Activated CD4-positive, alpha-beta T cell treated with anti-CD3 and anti-CD28 coated beads, Interleukin-2, Interleukin-6, amounts not matched to agents 100 ng/mL and 50 ng/mL, durations not matched to agents 16 hours and 8 hours (primary cell): Measurements from ENCODE around the gene CFAP92.

Experiments used
- DNase-seq: peaks from one replicate; pipeline ENCODE4 v3.0.0-alpha.2; 2020

The CFAP92 gene, protein sequence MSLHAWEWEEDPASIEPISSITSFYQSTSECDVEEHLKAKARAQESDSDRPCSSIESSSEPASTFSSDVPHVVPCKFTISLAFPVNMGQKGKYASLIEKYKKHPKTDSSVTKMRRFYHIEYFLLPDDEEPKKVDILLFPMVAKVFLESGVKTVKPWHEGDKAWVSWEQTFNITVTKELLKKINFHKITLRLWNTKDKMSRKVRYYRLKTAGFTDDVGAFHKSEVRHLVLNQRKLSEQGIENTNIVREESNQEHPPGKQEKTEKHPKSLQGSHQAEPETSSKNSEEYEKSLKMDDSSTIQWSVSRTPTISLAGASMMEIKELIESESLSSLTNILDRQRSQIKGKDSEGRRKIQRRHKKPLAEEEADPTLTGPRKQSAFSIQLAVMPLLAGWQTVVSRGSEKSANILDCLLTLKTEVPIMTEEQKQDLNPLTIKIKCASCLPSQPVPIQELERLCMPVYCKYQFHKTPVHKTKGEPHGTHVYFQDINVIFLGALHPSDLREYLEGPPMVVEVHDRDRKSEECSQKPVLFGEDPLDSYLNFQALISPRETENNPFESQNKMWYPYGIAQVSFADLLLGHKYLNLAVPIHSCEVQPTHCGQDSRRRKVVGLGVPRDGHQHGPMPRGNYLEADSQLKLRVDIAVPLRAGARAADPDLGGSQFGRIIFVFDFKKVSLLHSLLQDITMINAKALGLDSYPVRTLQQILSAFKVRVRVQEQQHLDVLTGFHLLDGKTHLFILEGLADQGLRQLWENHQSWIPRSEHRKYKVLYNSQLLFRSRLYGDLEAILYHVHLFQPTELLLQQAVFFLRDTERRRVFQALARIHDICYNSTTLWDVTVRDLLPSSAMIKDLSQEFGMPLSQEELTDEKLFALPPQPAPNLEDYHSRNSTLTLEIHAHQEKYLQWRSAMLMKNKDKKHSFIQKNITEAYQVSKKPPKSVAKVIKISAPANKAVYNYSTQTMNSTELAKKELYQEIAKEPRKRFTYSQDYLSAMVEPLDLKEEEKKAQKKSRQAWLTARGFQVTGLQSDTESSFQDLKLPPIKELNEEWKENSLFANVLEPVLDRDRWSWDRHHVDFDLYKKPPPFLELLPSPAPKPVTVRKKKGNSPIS

DNA sequence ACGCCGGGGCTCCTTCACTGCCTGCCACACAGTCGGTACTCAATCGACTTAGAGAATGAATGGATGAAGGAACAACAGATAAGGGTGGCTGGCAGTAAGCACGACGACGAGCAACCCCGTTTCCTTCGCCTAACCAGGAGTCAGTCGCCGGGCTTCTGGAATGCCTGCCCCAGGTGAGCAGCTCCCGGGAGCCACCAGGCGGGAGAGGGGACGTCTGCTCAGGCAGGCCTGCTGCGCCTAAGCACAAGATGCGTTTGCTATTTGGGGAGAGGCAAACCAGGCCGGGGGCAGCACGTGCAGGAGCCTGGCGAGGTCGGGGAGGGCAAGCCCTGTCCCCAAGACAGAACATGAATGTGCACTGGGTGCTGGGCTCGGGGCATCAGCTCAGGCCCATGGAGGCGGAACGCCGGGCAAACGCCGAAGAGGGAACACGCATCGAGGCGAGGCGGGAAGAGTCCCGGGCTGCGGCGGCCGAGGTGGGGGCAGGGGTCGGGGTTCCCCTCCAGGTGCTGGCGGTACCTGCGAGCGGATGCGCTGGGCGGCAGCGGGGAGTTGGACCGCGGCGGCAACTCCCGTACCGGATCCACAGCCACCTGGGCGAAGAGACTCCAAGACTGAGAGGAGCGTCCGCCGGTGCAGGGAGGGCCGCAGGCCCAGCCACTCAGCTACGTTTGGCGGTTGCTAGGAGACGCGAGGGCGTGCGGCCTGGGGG lies at the start of gene CFAP92:
Gene CFAP92 (minus strand): TSS at position 616 of the 712 bp plus-strand sequence. CDS start 772 bp downstream, outside the sequence.
- peak; percentile 89 for DNase-seq

DNA sequence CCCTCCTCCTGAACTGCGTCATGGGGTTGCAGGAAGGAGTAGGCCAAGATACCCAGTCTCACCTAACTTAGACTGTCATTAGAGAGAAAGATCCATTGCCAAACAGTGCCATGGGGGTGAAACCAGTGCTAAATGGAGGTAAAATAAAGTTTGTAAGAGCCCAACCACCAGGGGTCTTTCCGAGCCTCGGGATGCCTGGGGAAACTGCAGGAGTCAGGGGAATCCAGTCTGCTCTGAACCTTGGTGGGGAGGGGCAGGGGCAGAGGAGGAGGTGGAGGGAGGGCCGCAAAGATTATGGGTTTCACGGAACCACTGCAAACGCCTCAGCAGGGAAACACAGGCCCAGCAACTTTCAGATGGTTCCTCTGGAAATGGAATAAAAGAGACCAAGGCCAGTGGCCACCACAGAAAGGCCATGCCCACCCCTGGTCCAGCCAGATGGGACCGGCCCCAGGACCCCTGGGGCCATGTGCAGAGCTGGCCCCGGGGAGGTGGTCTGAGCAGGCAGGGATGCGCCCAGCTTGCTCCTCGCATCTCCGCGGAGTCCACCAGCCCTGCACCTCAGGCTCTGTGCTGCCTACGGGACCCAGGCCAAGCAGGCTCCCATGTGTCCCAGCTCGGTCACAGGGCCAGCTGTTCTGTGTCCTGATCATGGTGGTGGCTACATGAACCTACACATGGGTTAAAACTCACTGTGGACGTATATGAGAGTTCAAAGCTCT lies 46.9 kb upstream of the CFAP92 start:
- DNase-seq: no peak

DNA sequence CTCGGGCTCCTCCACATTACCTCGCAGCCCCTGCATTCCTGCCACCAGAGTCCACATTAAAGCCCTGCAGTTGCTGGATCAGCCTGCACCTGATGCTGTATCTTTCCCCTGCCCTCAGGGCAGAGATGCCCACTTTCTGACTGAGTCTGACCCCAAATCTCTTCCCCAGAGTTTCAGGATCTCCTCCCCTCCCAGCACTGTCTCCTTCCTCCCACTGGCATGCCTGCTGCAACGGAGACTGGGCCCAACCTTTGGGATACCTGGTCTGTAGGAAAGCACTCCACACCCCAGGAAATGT lies 46.1 kb upstream of the CFAP92 start:
- no peak for DNase-seq

DNA sequence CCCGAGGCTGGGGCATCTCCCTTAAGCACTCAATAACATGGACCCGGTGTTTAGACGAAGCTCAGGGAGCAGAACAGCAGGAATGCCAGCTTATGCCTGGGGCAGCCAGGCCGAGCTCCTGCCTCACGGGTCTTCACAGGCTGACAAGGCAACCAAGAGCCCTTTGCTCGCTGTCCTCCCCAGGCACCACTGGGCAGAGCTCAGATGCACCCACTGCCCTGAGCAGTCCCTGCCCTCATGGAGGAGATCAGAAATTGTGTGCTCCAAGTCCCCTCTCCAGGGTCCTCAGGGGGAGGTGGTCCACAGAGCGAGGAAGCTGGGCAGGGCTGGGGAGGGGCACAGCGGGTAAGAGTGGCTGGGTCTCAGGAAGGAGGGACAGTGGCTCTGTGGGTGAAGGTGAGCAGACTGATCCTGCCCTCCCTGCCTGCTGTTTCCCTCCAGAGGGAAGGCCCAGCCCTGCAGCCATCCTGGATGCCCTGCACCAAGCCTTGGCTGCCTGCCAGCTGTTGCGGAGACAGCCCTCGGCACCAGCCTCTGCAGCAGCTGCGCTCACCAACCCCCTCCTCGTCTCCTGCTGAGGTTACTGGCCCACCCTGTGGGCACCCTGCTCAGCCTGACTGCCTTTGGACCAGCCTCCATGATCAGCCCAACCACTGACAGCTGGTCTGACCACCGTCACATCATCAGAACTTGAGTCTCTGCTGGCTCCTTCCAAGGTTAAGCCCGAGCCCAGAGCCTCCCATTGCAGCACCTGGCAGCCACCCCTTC lies 45.6 kb upstream of the CFAP92 start:
- no peak for DNase-seq

DNA sequence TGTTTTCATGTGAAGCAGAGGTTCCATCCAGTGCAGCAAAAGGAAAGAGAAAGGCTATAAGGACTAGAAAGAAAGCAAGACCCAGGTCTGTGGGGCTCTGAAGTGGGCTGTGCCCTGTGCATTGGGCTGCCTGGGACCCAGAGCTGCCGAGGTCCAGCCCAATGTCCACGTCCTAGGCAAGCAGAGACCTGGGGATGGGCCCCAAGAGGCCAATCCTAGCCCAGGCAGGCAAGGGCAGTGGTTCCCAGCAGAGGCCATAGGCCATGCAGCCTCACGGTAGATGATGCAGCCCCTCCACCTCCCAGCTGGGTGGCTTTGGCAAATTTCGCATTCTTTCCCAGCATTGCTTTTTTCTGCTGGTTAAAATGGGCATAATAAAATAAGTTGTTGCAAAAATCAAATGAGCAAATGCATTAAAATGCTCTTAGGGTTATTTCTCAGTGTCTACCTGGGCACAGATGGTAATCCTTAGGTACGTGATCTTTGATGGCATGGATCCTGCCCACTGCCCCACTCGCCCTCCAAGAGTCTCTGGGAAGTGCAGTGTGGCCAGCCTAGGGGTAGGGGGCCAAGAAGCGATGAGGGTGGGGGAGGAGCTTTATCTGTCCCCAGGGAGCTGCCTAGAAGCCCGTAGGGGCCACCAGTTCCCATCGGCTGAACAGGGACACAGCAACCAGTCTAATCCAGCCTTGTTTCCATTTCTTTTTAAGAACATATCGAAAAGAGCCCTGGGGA lies 44.4 kb upstream of the CFAP92 start:
- no peak for DNase-seq

DNA sequence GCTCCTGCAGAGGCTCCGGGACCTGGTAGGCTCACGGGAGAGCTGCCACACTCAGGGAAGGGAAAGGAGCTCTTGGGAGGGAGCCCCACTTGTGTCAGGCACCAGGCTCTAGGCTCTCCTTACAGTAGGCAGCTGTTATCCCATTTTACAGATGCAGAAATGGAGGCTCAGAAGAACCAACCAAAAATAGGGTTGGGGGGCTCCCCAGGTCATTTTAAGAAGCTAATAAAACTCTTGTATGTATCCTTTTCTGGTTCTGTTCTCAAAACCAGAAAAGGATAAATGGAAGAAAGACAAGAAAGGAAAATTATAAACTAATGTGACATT lies 43.2 kb upstream of the CFAP92 start:
- no peak for DNase-seq

DNA sequence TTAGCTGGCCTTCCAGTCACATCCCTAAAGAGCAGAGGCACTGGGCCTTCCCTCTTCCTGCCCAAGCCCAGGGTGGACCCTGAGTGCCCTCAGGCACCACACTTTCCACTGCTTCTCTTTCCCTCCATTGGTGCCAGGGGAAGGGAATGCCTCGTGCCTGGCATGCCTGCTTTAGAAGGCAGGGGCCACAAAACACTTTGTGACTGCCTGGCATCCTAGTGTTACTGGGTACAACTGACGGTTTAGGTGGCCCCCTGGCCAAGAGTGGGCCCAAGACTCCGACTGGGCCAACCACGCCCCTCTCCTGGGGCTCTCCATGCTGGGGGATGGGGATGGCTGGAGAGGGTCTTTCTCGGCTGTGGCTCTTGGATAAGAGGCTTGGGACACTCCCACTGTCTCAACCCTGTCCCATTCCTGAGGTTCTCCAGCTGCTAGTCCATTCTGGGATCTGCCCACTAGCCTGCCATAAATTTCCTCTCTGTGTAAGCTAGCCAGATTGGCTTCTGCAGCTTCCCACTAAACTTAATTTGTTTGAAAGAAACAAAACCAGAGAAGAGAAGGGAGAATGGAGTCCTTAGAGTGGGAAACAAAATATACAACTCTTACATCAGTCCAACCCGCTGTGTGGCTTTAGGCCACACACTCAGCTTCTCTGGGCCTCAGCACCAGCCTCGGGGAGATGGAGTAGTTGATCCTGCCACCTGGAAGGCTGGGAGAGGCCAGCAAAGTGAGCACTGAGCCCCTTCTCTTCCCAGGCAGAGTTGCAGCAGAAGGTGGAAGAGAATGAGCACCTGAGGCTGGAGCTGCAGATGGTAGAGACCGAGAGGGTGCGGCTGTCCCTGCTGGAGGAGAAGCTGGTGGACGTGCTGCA lies 42.6 kb upstream of the CFAP92 start:
- DNase-seq: no peak

DNA sequence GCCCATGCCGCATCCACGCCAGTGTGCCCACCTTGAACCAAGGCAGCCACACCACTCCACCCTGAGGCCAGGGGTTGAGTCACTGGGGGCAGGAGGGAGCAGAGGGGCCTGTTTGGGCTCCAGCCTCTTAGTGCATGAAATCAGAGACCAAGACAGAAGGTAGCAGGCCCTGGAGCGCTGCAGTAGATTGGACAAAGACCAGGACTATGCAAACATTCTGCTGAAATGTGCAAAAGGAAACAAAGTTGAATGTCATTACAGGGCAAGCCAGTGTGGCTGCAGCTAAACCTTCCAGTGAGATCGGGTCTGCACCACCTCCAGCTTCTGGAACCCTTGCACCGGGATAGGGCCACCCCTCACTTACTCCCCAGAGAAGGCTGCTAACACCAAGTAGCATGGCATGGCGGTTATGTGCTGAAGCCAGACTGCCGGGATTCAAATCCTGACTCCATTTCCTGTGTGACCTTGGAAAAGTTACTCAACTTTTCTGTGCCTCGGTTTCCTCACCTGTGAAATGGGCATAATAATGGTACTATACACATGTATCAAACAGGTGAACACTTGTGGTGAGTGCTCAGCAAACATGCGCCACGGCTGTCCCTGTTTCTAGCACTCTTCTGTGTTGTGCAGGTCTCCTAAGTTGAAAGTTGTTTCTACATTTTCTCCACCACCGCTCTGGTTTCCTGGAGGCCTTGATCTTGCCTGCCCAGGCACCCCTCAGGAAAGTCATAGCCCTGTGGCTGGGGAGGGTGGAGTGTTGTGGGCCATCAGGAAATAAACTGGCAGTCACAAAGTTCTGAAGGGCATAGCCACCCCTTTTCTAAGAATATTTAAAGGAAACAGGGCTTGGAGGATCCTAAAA lies 41.7 kb upstream of the CFAP92 start:
- DNase-seq: no peak

DNA sequence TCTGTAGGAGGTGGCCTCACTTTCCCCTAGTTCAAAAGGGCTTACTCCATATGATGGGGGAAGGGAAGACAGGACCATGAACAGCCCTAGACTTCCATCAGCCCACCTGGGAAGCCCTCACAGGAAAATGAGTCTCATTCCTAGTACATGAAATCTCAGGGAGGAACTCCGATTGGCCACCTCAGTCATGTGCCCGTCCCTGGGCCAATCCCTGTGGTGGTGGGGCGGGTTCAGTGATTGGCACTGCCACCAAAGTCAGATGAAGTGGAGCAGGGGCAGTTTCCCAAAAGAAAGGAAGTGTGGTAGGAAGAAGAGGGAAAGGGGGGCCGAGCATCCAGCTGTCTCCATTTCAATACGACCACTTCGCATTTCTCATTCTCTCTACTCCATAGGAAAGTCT lies 40.8 kb upstream of the CFAP92 start:
- peak; percentile 14 for DNase-seq

DNA sequence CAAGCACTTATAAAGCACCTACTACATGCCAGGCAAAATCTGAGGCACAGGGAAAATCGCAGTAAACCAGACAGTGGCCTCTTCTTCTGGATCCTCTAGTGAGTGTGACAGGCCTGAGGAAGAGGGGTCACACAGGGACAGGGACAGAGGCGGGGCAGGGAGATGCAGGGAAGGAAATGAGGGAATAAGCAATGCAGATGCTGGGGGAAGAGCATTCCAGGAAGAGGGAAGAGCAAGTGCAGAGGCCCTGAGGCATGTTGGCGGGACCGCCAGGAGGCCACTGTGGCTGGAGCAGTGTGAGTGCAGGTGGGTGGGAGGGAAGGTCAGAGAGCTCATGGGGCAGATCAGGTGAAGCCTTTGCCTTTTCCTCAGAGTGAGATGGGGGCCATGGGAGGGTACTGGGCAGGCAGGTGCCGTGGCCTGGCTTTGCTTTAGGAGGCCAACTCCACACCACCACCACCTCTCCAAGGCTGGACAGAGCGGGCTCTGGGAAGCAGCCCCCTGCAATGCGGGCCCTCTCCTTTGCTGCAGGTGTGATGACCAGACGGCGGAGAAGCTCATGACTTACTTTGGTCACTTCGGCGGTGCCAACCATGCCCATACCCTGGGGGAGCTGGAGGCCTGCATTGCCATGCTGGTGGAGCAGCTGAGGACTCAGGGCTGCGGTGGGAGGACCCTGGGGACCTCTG lies 39.9 kb upstream of the CFAP92 start:
- DNase-seq: no peak

DNA sequence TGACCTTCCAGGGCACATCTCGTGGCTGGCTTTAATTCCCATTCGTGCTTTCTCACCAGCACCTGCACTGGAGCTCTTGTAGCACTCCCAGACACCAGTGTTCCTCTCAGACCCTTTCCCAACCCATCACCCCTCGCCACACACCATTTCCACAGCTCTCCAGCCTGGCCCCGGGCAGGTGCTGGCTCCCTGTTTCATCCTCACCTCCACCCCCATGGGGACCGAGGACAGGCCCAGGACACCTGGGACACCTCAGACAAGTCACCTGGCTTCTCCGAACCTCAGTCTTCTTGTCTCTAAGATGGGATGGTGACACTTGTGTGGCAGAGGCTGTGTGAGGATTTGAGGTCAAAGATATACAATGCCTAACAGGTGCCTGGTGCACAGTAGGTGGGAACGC lies 39.3 kb upstream of the CFAP92 start:
- DNase-seq: no peak

DNA sequence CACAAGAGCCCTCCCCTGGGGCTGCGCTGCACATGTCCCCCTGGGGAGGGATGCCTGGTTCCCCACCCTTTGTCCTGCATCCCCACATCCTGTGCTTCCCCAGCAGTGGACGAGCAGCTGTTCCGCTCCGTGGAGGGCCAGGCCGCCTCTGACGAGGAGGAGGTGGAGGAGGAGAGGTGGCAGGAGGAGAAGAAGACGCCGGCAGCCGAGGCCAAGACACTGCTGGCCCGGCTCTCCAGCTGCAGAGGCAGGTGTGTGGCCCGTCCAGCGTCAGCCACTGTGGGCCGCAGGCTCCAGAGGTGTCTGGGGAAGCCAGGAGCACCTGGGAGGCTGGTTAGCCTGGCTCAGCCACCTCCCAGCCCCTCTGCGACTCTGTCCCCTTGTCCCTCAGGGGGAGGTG lies 38.8 kb upstream of the CFAP92 start:
- no peak for DNase-seq

DNA sequence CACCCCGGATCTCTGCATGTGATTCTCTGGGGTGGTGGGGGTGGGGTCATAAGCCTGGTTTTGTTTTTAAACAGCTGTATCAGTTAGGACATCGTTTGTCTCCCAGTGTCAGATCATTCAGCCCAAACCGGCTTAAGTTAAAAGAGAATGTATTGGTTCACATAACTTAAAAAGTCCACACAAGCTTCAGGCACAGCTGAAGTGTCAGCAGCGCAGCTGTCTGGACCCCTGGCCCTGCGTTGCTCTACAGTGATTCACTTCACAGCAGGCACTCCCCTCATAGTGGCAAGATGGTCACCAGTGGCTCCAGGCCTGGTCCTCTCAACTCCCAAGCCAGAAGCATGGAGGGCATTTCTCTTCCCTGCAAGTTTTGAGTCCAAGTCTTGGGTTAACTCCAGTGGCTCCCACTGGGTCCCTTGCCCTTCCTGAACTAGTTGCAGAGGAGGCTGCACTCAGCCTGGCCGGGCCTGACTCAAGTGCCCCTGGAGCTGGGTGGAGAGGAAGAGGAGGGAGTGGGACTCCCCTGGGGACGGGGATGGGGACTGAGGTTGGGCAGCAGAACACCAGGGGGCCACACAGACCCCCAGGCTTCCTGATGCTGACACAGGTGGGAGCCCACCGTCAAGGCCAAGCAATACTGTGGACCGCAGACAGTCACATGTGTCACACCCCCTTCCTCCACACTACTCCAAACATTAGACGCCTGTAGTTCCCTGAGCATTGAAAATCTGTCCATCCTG lies 37.8 kb upstream of the CFAP92 start:
- DNase-seq: no peak

DNA sequence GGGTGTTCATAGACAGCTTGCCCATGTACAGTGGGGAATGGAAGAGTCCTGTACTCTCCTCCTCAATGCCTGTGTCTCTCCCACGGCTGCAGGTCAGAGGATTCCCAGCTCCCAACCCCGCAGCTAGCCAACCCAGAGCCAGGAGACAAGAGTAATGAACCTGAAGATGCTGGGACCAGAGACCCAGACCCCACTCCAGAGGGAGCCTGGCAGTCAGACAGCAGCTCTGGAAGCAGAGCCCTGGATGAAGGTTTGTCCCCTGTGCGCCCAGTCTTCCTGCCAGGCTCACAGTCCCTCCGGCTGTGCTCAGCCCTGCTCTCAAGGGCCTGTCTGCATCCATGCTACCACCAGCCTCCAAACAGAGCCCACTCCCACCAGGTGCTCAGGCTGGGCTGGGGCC lies 36.7 kb upstream of the CFAP92 start:
- DNase-seq: no peak

DNA sequence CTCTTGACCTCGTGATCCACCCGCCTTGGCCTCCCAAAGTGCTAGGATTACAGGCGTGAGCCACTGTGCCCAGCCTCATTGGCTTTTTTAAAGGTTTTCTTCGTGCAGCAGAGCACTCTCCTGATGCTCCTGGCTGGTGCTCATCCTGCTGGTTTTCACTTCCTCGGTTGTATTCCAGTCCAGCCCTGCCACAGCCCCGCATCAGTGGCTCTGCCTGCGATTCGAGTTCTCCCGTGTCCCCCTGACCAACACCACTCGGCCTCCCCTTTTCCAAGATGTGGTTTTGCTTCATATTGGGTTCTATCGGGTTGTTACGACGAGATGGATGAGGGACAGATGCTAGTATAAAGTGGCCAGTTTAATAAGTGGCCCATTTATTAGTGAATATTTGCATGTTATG lies 35.0 kb upstream of the CFAP92 start:
- DNase-seq: no peak

DNA sequence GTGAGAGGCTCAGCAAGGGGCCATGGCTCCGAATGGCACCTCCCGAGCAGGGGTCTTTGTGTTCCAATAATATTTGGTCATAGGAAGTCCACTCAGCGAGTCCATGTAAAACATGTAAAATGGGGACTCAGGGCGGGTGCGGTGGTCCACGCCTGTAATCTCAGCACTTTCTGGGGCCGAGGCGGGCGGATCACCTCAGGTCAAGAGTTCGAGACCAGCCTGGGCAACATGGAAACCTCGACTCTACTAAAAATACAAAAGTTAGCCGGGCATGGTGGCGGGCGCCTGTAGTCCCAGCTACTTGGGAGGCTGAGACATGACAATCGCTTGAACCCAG lies 33.6 kb upstream of the CFAP92 start:
- DNase-seq: no peak

DNA sequence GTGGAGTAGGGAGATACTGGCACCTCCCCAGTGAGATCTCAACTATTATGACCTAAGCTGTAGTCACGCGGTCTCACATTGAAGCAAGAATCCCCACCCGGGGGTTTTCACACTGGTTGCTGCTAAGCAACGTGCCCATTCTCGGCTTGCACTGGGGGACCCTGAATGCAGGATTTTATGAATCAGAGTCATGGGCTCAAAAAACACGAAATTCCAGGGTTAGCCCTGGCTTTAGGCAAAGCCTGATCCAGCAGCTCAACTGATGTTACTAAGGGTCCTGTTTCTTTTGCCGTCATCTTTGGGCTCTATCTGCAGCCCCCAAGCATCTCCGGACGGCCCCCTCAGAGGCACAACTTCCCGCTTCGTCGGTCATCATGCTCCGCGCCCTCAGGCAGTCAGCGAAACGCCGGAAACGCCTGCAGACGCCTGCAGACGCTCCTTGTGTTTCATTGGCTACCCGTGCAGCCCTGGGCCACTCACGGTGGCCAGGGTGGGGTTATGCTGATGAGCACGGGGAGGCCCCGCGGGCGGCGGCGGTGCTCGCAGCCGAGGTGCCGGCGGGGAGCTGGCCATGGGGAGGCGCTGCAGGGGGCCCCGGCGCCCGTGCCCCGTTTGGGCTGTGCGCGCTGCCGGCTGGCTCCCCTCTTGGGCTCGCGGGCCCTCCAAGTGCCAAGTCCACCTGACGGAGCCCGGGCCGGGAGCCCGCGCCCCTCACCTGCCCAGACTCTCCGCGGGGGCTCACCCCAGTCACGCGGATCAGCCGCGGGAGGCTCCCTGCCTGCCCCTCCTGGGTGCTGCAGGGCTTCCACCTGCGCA lies 33.1 kb upstream of the CFAP92 start:
- peak; percentile 94 for DNase-seq
